Stimulated activated CD8-positive, alpha-beta memory T cell treated with anti-CD3 and anti-CD28 coated beads, Interleukin-15, amount 100 ng/mL, for 48 hours (primary cell): ENCODE measurements around the gene APOOL.

ENCODE experiments used
- DNase-seq, 2 donors: peaks; one replicate each; pipeline ENCODE4 v3.0.0-alpha.2; 2020; ENCODE audit warnings: low read depth in 2 of 2

Gene APOOL

GRCh38 chrX:85084770-85085393 is 81.2 kb downstream of the APOOL start:
- DNase-seq, result no peak

GRCh38 chrX:85089321-85089840 is 85.7 kb downstream of the APOOL start:
- DNase-seq, result no peak

GRCh38 chrX:85107407-85107806 is 103.7 kb downstream of the APOOL start:
- DNase-seq, result no peak

- no peak for DNase-seq
These were observed 104.5 kb downstream of the APOOL start for GRCh38 chrX:85108165-85108564.

- DNase-seq, result no peak
These were observed 105.6 kb downstream of the APOOL start for GRCh38 chrX:85109235-85109634.

GRCh38 chrX:85111347-85111746 is 107.7 kb downstream of the APOOL start:
- DNase-seq, result no peak

- DNase-seq, result no peak
These were observed 108.6 kb downstream of the APOOL start for GRCh38 chrX:85112293-85112692.

GRCh38 chrX:85113746-85114145 is 110.1 kb downstream of the APOOL start:
- DNase-seq, result no peak

GRCh38 chrX:85114171-85114570 is 110.5 kb downstream of the APOOL start:
- DNase-seq, result no peak

- no peak for DNase-seq
These were observed 111.1 kb downstream of the APOOL start for GRCh38 chrX:85114776-85115175.

GRCh38 chrX:85115252-85115651 is 111.6 kb downstream of the APOOL start:
- no peak for DNase-seq

GRCh38 chrX:85136409-85136808 is 132.7 kb downstream of the APOOL start:
- DNase-seq, result no peak

- no peak for DNase-seq
These were observed 135.7 kb downstream of the APOOL start for GRCh38 chrX:85139422-85139821.

GRCh38 chrX:85140964-85141363 is 137.3 kb downstream of the APOOL start:
- DNase-seq, result no peak
